ENCODE results near the gene OLFM1. TPM values are rescaled to one million over a fixed set of nuclear protein-coding genes. Genes with fewer than 3 reads are reported as not detected.

OLFM1 gene
- total RNA-seq, 1 experiment from 2014 or later: 0.39 TPM

DNA sequence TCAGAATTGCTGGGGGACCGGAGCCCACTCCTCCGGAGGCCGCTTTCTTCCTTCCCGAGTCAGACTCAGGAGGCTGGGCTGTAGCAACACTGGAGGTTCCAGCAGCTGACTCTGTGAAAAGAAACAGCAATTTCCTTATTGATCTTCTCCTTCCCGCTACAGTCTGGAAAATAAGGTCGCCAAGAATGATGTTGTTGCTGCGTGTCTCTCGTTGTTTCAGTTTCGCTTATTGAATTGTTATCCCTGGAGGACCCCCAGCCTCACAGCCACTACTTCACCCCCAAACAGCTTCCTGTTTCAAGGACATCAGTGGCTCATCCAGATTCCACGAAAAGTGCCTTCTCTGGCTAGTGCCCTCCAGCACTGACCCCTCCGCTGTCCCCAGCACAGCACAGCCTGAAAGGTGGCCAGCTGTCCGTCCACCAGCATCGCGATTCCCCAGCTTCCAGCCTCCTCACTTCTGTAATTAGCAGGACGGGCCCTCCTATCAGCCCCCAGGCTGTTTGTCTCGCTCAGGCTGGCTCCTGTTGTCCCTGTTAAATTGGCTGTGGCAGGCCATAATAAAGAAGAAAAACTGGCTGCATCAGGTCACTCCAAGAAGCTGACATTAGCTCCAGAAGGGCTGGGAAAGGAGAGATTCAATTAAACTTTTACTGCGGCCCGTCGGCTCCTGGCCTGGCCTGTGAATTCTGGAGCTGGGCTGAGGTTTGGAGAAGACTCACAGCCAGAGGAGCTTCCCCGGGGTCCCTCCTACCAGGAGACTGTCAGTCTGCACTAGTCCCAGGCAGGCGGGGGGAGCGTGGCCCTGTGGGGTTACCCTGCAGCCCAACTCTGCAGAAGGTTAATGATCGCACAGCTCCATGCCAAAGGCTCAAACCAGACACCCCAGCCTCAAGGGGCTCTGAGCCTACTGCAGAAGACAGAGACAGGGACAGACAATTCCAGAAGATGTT is 40.5 kb downstream of the OLFM1 start:
- CTCF ChIA-PET: no interaction called here
- TF ChIP-seq SIN3A (IDR thresholded peaks at IDR 0.05; ENCODE audit: borderline replicate concordance, insufficient read depth, low read depth, low read length) (no peak), TCF7L2 (IDR thresholded peaks at IDR 0.05; ENCODE audit: low read depth, low read length) (no peak), CTCF (IDR thresholded peaks at IDR 0.05) (no peak), POLR2AphosphoS5 (IDR thresholded peaks at IDR 0.05; ENCODE audit: low read depth, low read length) (no peak)
- TF ChIP-seq, protein P1, sequence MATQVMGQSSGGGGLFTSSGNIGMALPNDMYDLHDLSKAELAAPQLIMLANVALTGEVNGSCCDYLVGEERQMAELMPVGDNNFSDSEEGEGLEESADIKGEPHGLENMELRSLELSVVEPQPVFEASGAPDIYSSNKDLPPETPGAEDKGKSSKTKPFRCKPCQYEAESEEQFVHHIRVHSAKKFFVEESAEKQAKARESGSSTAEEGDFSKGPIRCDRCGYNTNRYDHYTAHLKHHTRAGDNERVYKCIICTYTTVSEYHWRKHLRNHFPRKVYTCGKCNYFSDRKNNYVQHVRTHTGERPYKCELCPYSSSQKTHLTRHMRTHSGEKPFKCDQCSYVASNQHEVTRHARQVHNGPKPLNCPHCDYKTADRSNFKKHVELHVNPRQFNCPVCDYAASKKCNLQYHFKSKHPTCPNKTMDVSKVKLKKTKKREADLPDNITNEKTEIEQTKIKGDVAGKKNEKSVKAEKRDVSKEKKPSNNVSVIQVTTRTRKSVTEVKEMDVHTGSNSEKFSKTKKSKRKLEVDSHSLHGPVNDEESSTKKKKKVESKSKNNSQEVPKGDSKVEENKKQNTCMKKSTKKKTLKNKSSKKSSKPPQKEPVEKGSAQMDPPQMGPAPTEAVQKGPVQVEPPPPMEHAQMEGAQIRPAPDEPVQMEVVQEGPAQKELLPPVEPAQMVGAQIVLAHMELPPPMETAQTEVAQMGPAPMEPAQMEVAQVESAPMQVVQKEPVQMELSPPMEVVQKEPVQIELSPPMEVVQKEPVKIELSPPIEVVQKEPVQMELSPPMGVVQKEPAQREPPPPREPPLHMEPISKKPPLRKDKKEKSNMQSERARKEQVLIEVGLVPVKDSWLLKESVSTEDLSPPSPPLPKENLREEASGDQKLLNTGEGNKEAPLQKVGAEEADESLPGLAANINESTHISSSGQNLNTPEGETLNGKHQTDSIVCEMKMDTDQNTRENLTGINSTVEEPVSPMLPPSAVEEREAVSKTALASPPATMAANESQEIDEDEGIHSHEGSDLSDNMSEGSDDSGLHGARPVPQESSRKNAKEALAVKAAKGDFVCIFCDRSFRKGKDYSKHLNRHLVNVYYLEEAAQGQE (IDR thresholded peaks at IDR 0.05; ENCODE audit: insufficient read depth in 1 of 2, low read depth in 2 of 2, low read length in 1 of 2): no peak
- Histone ChIP-seq H3K9me3 (ENCODE audit: control insufficient read depth, insufficient read depth, low read depth, low read length) (no peaks in the 10 kb centered on the region), H3K4me3 (ENCODE audit: low read depth in 2 of 2, low read length in 2 of 2) (no peak overlapping the region), H3K4me1 (ENCODE audit: control insufficient read depth, insufficient read depth, low read length) (no peaks in the 10 kb centered on the region), H3K27ac (ENCODE audit: low read length) (no peak overlapping the region), H3K27me3 (ENCODE audit: control insufficient read depth, insufficient read depth, low read length) (no peaks in the 10 kb centered on the region), H3K36me3 (ENCODE audit: control insufficient read depth, insufficient read depth, low read length) (no peaks in the 10 kb centered on the region)
- ATAC-seq (no peak), DNase-seq (ENCODE audit: low read depth, low spot score) (no peak)
- BruUV-seq (replicated peaks): no TSS peak
- intact Hi-C loops (cut with micrococcal nuclease; ENCODE audit: unreplicated experiment) (no loop called here), in situ Hi-C loops (cut with HindIII; ENCODE audit: low pct_unique_long_range_greater_than_20kb, low sequenced_read_pairs) (no loop called here)
- POLR2A ChIA-PET: no interaction called here

- ChIA-PET POLR2A (no interaction called here), CTCF (no interaction called here)
- no peak for ATAC-seq
- no peak for DNase-seq (ENCODE audit: low read depth, low spot score)
- Histone ChIP-seq H3K9me3 (ENCODE audit: control insufficient read depth, insufficient read depth, low read depth, low read length) (no peaks in the 10 kb centered on the region), H3K4me3 (ENCODE audit: low read depth in 2 of 2, low read length in 2 of 2) (no peak overlapping the region), H3K36me3 (ENCODE audit: control insufficient read depth, insufficient read depth, low read length) (no peaks in the 10 kb centered on the region), H3K4me1 (ENCODE audit: control insufficient read depth, insufficient read depth, low read length) (no peaks in the 10 kb centered on the region), H3K27me3 (ENCODE audit: control insufficient read depth, insufficient read depth, low read length) (no peaks in the 10 kb centered on the region), H3K27ac (ENCODE audit: low read length) (no peak overlapping the region)
- in situ Hi-C loops (cut with HindIII; ENCODE audit: low pct_unique_long_range_greater_than_20kb, low sequenced_read_pairs) (no loop called here), intact Hi-C loops (cut with micrococcal nuclease; ENCODE audit: unreplicated experiment) (no loop called here)
- TF ChIP-seq CTCF (IDR thresholded peaks at IDR 0.05) (no peak), SIN3A (IDR thresholded peaks at IDR 0.05; ENCODE audit: borderline replicate concordance, insufficient read depth, low read depth, low read length) (no peak), TCF7L2 (IDR thresholded peaks at IDR 0.05; ENCODE audit: low read depth, low read length) (no peak)
- BruUV-seq (replicated peaks): no TSS peak
Measured at GRCh38 chr9:135129137-135129695, 41.7 kb downstream of the OLFM1 start.

Measured in Panc1 (cell line).